Measurements from ENCODE around the gene KIF5C.

The KIF5C gene

GRCh38 chr2:149019768-149020167 is 144.7 kb downstream of the KIF5C start:
- no peak for TF ChIP-seq CTCF (IDR thresholded peaks at IDR 0.05)

GRCh38 chr2:149020432-149020851 is 145.4 kb downstream of the KIF5C start:
- TF ChIP-seq CTCF (IDR thresholded peaks at IDR 0.05), result no peak

- TF ChIP-seq CTCF (IDR thresholded peaks at IDR 0.05), result no peak
These were observed 146.3 kb downstream of the KIF5C start for GRCh38 chr2:149021271-149021719.

GRCh38 chr2:149021761-149022160 is 146.7 kb downstream of the KIF5C start:
- no peak for TF ChIP-seq CTCF (IDR thresholded peaks at IDR 0.05)

- TF ChIP-seq CTCF (IDR thresholded peaks at IDR 0.05), result no peak
These were observed 148.1 kb downstream of the KIF5C start for GRCh38 chr2:149023091-149023490.

- TF ChIP-seq CTCF (IDR thresholded peaks at IDR 0.05), result no peak
These were observed 152.7 kb downstream of the KIF5C start for GRCh38 chr2:149027590-149028250.

GRCh38 chr2:149028377-149028776 is 153.3 kb downstream of the KIF5C start:
- no peak for TF ChIP-seq CTCF (IDR thresholded peaks at IDR 0.05)

- TF ChIP-seq CTCF (IDR thresholded peaks at IDR 0.05), result no peak
These were observed 153.9 kb downstream of the KIF5C start for GRCh38 chr2:149028891-149029290.
